ENCODE results near the gene KRT86.

KRT86 gene

DNA sequence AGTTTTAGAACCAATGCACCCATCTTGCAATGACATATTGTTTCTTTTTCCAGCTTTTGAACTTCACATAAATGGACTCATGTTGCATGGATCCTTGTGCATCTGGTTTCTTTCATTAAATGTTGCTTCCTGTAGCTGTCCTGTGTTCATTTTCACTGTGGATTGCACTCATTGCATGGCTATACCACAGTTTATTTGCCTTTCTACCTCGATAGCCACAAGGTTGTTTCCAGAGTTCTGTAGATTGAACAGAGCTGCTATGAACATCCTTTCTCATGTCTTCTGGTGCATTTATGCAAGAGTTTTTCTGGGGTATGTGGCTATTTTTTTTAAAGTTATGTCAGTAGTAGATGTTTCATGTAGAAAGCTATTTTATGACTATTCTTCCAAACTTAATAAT, 20.4 kb downstream of the KRT86 start:
- Histone ChIP-seq H3K4me2 (ENCODE audit: low read depth, low read length, poor library complexity, severe bottlenecking) (no peak overlapping the region), H3K79me2 (ENCODE audit: insufficient read depth, low read length) (no peaks in the 10 kb centered on the region), H2AFZ (ENCODE audit: low read depth, low read length, severe bottlenecking) (no peak overlapping the region), H3K27ac (ENCODE audit: low read depth, low read length) (no peak overlapping the region), H3K9me3 (ENCODE audit: insufficient read depth, low read length) (no peaks in the 10 kb centered on the region), H4K20me1 (ENCODE audit: low read depth, low read length) (no peaks in the 10 kb centered on the region), H3K27me3 (ENCODE audit: low read length) (no peaks in the 10 kb centered on the region), H3K9ac (ENCODE audit: low read length) (no peak overlapping the region), H3K4me3 (ENCODE audit: insufficient read depth, low read length, poor library complexity, severe bottlenecking) (no peak overlapping the region), H3K36me3 (ENCODE audit: low read length) (no peaks in the 10 kb centered on the region), H3K9me2 (replicated peaks; ENCODE audit: insufficient read depth, low read length) (no peaks in the 10 kb centered on the region), H3F3A (ENCODE audit: insufficient read depth) (no peaks in the 10 kb centered on the region)
- TF ChIP-seq, protein P1, sequence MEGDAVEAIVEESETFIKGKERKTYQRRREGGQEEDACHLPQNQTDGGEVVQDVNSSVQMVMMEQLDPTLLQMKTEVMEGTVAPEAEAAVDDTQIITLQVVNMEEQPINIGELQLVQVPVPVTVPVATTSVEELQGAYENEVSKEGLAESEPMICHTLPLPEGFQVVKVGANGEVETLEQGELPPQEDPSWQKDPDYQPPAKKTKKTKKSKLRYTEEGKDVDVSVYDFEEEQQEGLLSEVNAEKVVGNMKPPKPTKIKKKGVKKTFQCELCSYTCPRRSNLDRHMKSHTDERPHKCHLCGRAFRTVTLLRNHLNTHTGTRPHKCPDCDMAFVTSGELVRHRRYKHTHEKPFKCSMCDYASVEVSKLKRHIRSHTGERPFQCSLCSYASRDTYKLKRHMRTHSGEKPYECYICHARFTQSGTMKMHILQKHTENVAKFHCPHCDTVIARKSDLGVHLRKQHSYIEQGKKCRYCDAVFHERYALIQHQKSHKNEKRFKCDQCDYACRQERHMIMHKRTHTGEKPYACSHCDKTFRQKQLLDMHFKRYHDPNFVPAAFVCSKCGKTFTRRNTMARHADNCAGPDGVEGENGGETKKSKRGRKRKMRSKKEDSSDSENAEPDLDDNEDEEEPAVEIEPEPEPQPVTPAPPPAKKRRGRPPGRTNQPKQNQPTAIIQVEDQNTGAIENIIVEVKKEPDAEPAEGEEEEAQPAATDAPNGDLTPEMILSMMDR (IDR thresholded peaks at IDR 0.05; ENCODE audit: insufficient read depth, low read length, poor library complexity, severe bottlenecking): no peak
- TF ChIP-seq EZH2phosphoT487 (conservative IDR thresholded peaks at IDR 0.05; ENCODE audit: low read length): no peak

DNA sequence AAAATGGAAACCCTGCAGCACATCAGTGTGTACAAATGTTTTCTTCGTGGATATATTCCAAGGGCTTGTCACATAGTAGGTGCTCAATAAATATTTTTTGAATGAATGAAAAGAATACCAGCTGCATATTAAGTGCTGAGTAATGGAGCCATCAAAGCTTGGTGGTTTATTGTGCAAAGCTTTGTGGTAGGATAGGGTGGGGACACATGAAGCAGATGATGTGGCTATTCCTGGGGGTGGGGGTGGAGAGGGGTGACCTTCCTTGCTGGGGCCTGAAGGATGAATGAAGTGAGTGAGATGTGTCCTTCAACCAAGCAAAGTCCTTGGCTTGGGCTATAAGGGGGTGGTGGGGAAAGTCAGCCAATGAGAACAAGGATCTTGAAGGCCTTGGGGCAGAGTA, 21.2 kb downstream of the KRT86 start:
- no peak for TF ChIP-seq EZH2phosphoT487 (conservative IDR thresholded peaks at IDR 0.05; ENCODE audit: low read length)
- TF ChIP-seq, protein P1 (IDR thresholded peaks at IDR 0.05; ENCODE audit: insufficient read depth, low read length, poor library complexity, severe bottlenecking): no peak
- no peak overlapping the region for H2AFZ ChIP-seq (ENCODE audit: low read depth, low read length, severe bottlenecking)
- no peak overlapping the region for H3K27ac ChIP-seq (ENCODE audit: low read depth, low read length)
- no peak overlapping the region for H3K4me2 ChIP-seq (ENCODE audit: low read depth, low read length, poor library complexity, severe bottlenecking)
- no peaks in the 10 kb centered on the region; the same call in 1 of the 2 replicates for H3K27me3 ChIP-seq (ENCODE audit: low read length)
- no peaks in the 10 kb centered on the region for H3F3A ChIP-seq (ENCODE audit: insufficient read depth)
- no peaks in the 10 kb centered on the region for H3K79me2 ChIP-seq (ENCODE audit: insufficient read depth, low read length)
- no peak overlapping the region for H3K4me3 ChIP-seq (ENCODE audit: insufficient read depth, low read length, poor library complexity, severe bottlenecking)
- no peaks in the 10 kb centered on the region for H4K20me1 ChIP-seq (ENCODE audit: low read depth, low read length)
- no peaks in the 10 kb centered on the region for H3K36me3 ChIP-seq (ENCODE audit: low read length)
- no peaks in the 10 kb centered on the region for H3K9me2 ChIP-seq (replicated peaks; ENCODE audit: insufficient read depth, low read length)
- H3K9me3 ChIP-seq (ENCODE audit: insufficient read depth, low read length): no peaks in the 10 kb centered on the region
- no peak overlapping the region for H3K9ac ChIP-seq (ENCODE audit: low read length)

DNA sequence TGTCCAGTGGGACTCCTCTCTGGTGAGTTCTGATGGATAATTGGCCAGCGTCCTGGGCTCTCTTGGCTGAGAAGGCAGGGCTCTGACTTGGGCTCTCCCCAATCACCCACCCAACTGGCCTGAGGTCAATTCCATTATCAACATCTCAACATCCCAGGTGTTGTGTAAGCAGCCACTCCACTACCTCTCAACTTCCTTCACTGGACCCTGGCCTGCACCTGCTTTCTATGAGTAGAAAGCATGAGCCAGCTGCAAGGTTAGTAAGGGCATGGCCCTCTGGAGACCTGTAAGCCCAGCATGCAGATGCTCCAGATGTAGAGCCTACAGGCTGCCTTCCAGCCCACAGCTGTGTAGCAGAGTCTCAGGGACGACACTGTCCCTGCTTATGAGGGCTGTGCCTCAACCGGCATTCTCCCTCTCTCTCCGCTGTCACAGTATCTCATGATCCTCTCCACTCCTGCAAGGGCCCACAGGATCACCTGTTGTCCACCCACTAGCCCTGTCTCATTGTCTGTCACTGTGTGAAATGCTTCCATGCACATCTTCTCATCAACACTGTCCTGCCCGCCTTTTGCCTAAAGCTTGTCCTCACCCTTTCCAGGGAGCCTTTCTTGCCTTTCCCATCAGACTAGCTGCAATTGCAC, 22.2 kb downstream of the KRT86 start:
- TF ChIP-seq, protein P1 (IDR thresholded peaks at IDR 0.05; ENCODE audit: insufficient read depth, low read length, poor library complexity, severe bottlenecking): no peak
- TF ChIP-seq EZH2phosphoT487 (conservative IDR thresholded peaks at IDR 0.05; ENCODE audit: low read length): no peak
- Histone ChIP-seq H3K27ac (ENCODE audit: low read depth, low read length) (no peak overlapping the region), H3K9me3 (ENCODE audit: insufficient read depth, low read length) (no peaks in the 10 kb centered on the region)

More for the DNA sequence above, 22.2 kb downstream of the KRT86 start:
- no peak overlapping the region for H2AFZ ChIP-seq (ENCODE audit: low read depth, low read length, severe bottlenecking)
- H3K4me3 ChIP-seq (ENCODE audit: insufficient read depth, low read length, poor library complexity, severe bottlenecking): no peak overlapping the region
- no peaks in the 10 kb centered on the region for H3K79me2 ChIP-seq (ENCODE audit: insufficient read depth, low read length)
- no peaks in the 10 kb centered on the region for H3F3A ChIP-seq (ENCODE audit: insufficient read depth)
- H3K27me3 ChIP-seq (ENCODE audit: low read length): no peaks in the 10 kb centered on the region; the same call in 1 of the 2 replicates
- no peaks in the 10 kb centered on the region for H4K20me1 ChIP-seq (ENCODE audit: low read depth, low read length)
- H3K9ac ChIP-seq (ENCODE audit: low read length): no peak overlapping the region
- H3K4me2 ChIP-seq (ENCODE audit: low read depth, low read length, poor library complexity, severe bottlenecking): no peak overlapping the region
- no peaks in the 10 kb centered on the region for H3K36me3 ChIP-seq (ENCODE audit: low read length)
- H3K9me2 ChIP-seq (replicated peaks; ENCODE audit: insufficient read depth, low read length): no peaks in the 10 kb centered on the region

All from SU-DHL-6 (cell line).